Lung (tissue), 12 donors: ENCODE results near the gene TSPAN14. TPM values are rescaled to one million over a fixed set of nuclear protein-coding genes. Genes with fewer than 3 reads are reported as not detected.

Experiments
- ATAC-seq: fragments of 200-7000 bp; cut with Tn5 transposase; one replicate; pipeline ENCODE4 v1.9.1; 2020; ENCODE audit warnings: moderate number of reproducible peaks; ENCODE audit not compliant: insufficient read depth, low FRiP score
- DNase-seq, 3 donors: peaks; one replicate each; pipeline ENCODE4 v3.0.0-alpha.2; 2013 to 2017
- H3K27ac ChIP-seq, 2 donors: one replicate each; pipeline ENCODE4 v1.5.1; 2013; ENCODE audit warnings: mild to moderate bottlenecking in 2 of 2, moderate library complexity in 2 of 2, control low read depth in 1 of 2, inconsistent platforms in 1 of 2, low read depth in 1 of 2, low read length in 1 of 2
- H3K27me3 ChIP-seq, 3 donors: one replicate each; pipeline ENCODE4 v1.5.1; 2013; ENCODE audit warnings: low read length in 2 of 3; ENCODE audit not compliant: control insufficient read depth in 3 of 3, insufficient read depth in 3 of 3
- H3K36me3 ChIP-seq, 4 donors: one replicate each; pipeline ENCODE4 v1.5.1; 2013; ENCODE audit warnings: low read length in 4 of 4, mild to moderate bottlenecking in 1 of 4, moderate library complexity in 1 of 4; ENCODE audit not compliant: control insufficient read depth in 4 of 4, insufficient read depth in 4 of 4
- H3K4me1 ChIP-seq, 5 donors: one replicate each; pipeline ENCODE4 v1.5.1; 2013; ENCODE audit warnings: low read length in 5 of 5, mild to moderate bottlenecking in 2 of 5, moderate library complexity in 1 of 5; ENCODE audit not compliant: control insufficient read depth in 5 of 5, insufficient read depth in 5 of 5
- H3K4me3 ChIP-seq: one replicate; pipeline ENCODE4 v1.5.1; 2013; ENCODE audit warnings: mild to moderate bottlenecking, control low read depth, moderate library complexity
- H3K9ac ChIP-seq, 2 donors: one replicate each; pipeline ENCODE4 v1.5.1; 2013; ENCODE audit warnings: low read length in 2 of 2, control low read depth in 1 of 2; ENCODE audit not compliant: insufficient read depth in 1 of 2
- H3K9me3 ChIP-seq, 4 donors: one replicate each; pipeline ENCODE4 v1.5.1; 2013; ENCODE audit warnings: low read length in 3 of 4, mild to moderate bottlenecking in 1 of 4, moderate library complexity in 1 of 4; ENCODE audit not compliant: control insufficient read depth in 4 of 4, insufficient read depth in 3 of 4
- WGBS, 2 donors: extraction: QIAGEN DNeasy Blood & Tissue Kit; methylation state at CpG; one replicate each; pipeline ENCODE4 v1.1.7; 2013; 5-methylcytosine and 5-hydroxymethylcytosine counted together
- polyA plus RNA-seq, 2 donors: library from polyadenylated mRNA; stranded (reverse); fragments of 200-250 nt; gene quantifications; one replicate each; pipeline ENCODE4 v1.2.1, GENCODE V29; 2013
- total RNA-seq, 2 donors: library from RNA; depleted of rRNA in 1 of 2; stranded (reverse); fragments of >200 nt in 1 of 2; gene quantifications; one replicate each; pipeline ENCODE4 v1.2.1, GENCODE V29; 2014 to 2021
- TF ChIP-seq, protein P1 (sequence below): IDR thresholded peaks from 2 replicates; pipeline ENCODE4 v1.5.1; 2012; ENCODE audit warnings: mild to moderate bottlenecking; ENCODE audit errors: control extremely low read depth, extremely low read depth
- donor health status: control.
- donor health status: control.
- donor health status: Bipolar disorder and iron deficiency.
- donor health status: healthy.
- donor health status: DM: yes; HTN: yes; CAD: no.

The TSPAN14 gene
- total and polyA plus RNA-seq, 4 donors, result 40.9 to 187 (median 116) TPM

DNA sequence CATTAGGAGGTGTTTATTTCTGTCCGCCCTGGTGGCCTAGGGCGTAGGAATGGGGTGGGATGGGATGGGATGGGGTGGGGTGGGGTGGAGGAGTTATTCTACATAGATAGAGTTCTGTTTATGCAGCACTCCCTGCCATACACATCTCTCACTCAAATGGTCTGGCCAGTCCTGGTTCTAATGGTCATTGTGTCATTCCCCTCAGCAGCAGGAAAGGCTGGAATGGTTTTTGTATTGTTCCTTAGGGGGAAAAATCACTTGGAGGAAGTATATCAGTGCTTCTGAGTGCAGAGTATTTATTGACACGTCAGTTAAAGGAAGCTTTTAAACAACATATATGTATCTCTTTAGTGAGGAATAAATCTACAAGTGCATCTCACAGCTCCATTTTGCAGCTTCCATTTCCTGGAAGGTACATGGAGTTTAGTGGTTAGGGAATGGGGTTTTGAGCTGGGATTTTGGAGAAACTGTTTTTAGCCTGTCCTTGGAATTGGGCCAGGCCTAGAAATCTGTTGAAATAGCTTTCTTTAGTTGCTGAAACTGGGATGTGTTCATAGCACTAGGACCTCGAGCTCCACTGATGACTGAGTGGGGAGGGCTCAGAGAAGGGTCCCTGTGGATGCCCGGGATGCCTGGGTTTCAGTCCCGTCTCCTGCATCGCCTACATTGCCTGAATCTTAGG lies 8.3 kb downstream of the TSPAN14 start:
- whole genome bisulfite sequencing, 2 donors, result 46 to 49% methylated on average over 7 of the region's 7 CpGs
- no peaks in the 10 kb centered on the region for H3K9me3 ChIP-seq
- H3K27ac ChIP-seq, result peak overlapping the region; percentile 68 to 96
- H3K4me1 ChIP-seq, result peaks cover 33 to 86% (median 59%) of the 10 kb centered on the region in 5 donors
- ATAC-seq (no peak), DNase-seq (peak in 2 of 3 donors; percentile 75 to 84)
- no peaks in the 10 kb centered on the region for H3K27me3 ChIP-seq
- TF ChIP-seq, protein P1, sequence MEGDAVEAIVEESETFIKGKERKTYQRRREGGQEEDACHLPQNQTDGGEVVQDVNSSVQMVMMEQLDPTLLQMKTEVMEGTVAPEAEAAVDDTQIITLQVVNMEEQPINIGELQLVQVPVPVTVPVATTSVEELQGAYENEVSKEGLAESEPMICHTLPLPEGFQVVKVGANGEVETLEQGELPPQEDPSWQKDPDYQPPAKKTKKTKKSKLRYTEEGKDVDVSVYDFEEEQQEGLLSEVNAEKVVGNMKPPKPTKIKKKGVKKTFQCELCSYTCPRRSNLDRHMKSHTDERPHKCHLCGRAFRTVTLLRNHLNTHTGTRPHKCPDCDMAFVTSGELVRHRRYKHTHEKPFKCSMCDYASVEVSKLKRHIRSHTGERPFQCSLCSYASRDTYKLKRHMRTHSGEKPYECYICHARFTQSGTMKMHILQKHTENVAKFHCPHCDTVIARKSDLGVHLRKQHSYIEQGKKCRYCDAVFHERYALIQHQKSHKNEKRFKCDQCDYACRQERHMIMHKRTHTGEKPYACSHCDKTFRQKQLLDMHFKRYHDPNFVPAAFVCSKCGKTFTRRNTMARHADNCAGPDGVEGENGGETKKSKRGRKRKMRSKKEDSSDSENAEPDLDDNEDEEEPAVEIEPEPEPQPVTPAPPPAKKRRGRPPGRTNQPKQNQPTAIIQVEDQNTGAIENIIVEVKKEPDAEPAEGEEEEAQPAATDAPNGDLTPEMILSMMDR, result no peak
- peaks cover 0 to 4% (median 0%) of the 10 kb centered on the region in 4 donors for H3K36me3 ChIP-seq
- H3K4me3 ChIP-seq, result no peak overlapping the region
- H3K9ac ChIP-seq, result no peak overlapping the region

- 40% methylated on average over 5 of the region's 5 CpGs for WGBS, 2 donors
- H3K27me3 ChIP-seq, result no peaks in the 10 kb centered on the region
- DNase-seq (no peak), ATAC-seq (no peak)
- peaks cover 33 to 90% (median 60%) of the 10 kb centered on the region in 5 donors for H3K4me1 ChIP-seq
- no peaks in the 10 kb centered on the region for H3K9me3 ChIP-seq
- H3K4me3 ChIP-seq, result no peak overlapping the region
- no peak overlapping the region for H3K9ac ChIP-seq
- TF ChIP-seq, protein P1, result no peak
- H3K36me3 ChIP-seq, result peaks cover 0 to 4% (median 0%) of the 10 kb centered on the region in 4 donors
- peak overlapping the region; percentile 68 to 71 for H3K27ac ChIP-seq
Observed at GRCh38 chr10:80462981-80463741, 9.1 kb downstream of the TSPAN14 start.

GRCh38 chr10:80463868-80464267 lies 9.8 kb downstream of the TSPAN14 start:
- no peak overlapping the region for H3K9ac ChIP-seq
- H3K9me3 ChIP-seq, result no peaks in the 10 kb centered on the region
- WGBS, 2 donors, result 82 to 87% methylated on average over 10 of the region's 10 CpGs
- H3K27me3 ChIP-seq, result no peaks in the 10 kb centered on the region
- H3K4me1 ChIP-seq, result peaks cover 33 to 87% (median 59%) of the 10 kb centered on the region in 5 donors
- DNase-seq (no peak), ATAC-seq (no peak)
- peak overlapping the region; percentile 52 to 87 for H3K27ac ChIP-seq
- TF ChIP-seq, protein P1, result no peak
- H3K4me3 ChIP-seq, result no peak overlapping the region
- peaks cover 0 to 4% (median 0%) of the 10 kb centered on the region in 4 donors for H3K36me3 ChIP-seq
